ENCODE results near the gene PDGFC. TPM values are rescaled to one million over a fixed set of nuclear protein-coding genes. Genes with fewer than 3 reads are reported as not detected.
A peak's percentile ranks its signal among the peaks of the same experiment; 100 is the strongest.

The PDGFC gene
- total and polyA plus RNA-seq, 9 donors, result 18.6 to 58.0 (median 36.2) TPM

DNA sequence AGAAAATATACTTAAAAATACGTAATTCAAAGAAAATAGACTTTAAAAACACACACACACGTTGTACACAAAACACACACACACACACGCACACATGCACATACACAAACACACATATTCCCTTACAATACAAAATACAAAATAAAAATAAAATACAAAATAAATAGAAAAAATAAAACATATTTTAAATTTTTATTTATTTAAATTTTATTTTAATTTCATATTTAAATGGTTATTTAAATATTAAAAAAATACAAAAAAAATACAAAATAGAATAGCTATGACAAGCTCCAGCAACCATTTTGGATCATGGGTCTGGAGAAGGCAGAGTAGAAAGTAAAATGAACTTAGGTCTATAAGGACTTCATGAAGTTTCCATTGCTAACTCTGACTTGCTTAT is 34.2 kb upstream of the PDGFC start:
- peaks cover 2% of the 10 kb centered on the region for H3K4me1 ChIP-seq (ENCODE audit: insufficient read depth)
- no peaks in the 10 kb centered on the region for H3K27me3 ChIP-seq
- 95 to 98% (median 97%) methylated on average over 3 of the region's 3 CpGs for WGBS, 3 donors
- intact Hi-C loops (cut with DNase I), result no loop called here
- no peaks in the 10 kb centered on the region for H3K36me3 ChIP-seq
- TF ChIP-seq EP300 (IDR thresholded peaks at IDR 0.05) (no peak), CTCF (IDR thresholded peaks at IDR 0.05) (no peak), POLR2A (IDR thresholded peaks at IDR 0.05) (no peak)
- H3K27ac ChIP-seq, result no peak overlapping the region
- H3K4me3 ChIP-seq, result no peak overlapping the region
- H3K9me3 ChIP-seq, result no peaks in the 10 kb centered on the region
- no peak for DNase-seq

DNA sequence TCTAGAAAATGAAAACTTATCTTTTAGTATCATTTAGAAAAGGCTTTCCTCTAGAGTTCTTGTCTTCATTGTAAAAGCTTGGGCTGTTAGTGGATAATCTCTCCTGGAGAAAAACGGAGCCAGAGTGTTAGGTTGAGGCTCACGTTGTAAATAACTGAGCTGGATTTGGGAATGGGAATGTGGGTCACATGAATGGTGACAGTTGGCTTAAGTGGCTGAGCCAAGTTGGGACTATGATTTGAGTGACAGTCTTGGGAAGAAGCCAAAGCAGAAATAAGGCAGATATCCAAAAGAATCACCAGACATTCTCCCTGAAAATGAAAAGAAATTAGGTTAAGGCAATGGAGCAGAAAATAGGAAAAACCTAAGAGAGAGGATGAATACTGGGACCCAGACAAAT is 33.6 kb upstream of the PDGFC start:
- Histone ChIP-seq H3K36me3 (no peaks in the 10 kb centered on the region), H3K4me1 (ENCODE audit: insufficient read depth) (peaks cover 2% of the 10 kb centered on the region), H3K9me3 (no peaks in the 10 kb centered on the region), H3K4me3 (no peak overlapping the region), H3K27ac (no peak overlapping the region), H3K27me3 (no peaks in the 10 kb centered on the region)
- TF ChIP-seq CTCF (IDR thresholded peaks at IDR 0.05), result no peak
- TF ChIP-seq EP300 (IDR thresholded peaks at IDR 0.05), result no peak
- no peak for TF ChIP-seq POLR2A (IDR thresholded peaks at IDR 0.05)
- 54 to 80% (median 66%) methylated on average over 2 of the region's 2 CpGs for WGBS, 3 donors
- intact Hi-C loops (cut with DNase I), result no loop called here
- no peak for DNase-seq

DNA sequence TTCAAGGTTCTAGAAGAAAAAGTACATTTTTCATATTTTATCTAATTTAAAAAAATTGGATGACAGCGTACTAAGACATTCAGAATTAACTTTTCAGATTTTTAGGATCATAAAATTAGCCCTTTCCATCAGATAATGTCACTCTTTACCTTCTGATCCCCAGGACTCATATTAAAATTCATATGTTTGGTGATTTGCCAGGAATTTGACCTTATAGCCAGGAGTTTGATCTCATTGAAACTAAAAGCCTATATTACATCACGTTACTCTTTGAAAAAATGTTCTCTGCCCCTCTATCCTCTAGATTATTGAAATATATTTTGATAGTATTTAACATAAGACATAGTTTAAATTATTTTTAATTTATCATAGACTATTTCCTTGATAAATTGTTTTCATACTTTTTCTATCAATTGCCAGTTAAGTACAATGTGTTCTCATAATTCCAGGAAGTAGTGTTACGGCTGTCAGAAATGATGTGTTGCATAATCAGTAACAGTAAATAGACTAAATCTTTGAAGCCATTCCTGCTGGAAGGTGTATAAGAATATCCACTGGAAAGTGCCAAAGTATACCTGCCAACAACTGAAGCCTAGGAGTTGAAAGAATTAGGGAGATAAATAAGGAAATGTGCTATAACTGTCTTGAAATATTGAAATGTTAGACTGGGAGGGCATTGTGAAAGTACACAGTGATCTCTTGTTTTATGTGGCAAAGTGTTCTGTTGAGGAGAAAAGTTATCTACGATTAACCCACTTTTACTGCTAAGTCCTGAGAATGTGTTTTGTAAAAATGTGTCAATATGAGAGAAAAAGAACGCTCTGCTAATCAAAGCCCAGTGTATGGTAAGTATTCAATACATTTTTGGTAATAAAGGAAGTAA is 32.9 kb upstream of the PDGFC start:
- no peaks in the 10 kb centered on the region for H3K27me3 ChIP-seq
- TF ChIP-seq CTCF (IDR thresholded peaks at IDR 0.05) (no peak), POLR2A (IDR thresholded peaks at IDR 0.05) (no peak), EP300 (IDR thresholded peaks at IDR 0.05) (peak; percentile 54)
- intact Hi-C loops (cut with DNase I), result no loop called here
- H3K27ac ChIP-seq, result no peak overlapping the region
- no peak overlapping the region for H3K4me3 ChIP-seq
- H3K4me1 ChIP-seq (ENCODE audit: insufficient read depth), result peaks cover 2% of the 10 kb centered on the region
- no peaks in the 10 kb centered on the region for H3K36me3 ChIP-seq
- DNase-seq, result no peak
- no peaks in the 10 kb centered on the region for H3K9me3 ChIP-seq
- WGBS, 3 donors, result 37 to 50% (median 48%) methylated on average over 5 of the region's 5 CpGs

DNA sequence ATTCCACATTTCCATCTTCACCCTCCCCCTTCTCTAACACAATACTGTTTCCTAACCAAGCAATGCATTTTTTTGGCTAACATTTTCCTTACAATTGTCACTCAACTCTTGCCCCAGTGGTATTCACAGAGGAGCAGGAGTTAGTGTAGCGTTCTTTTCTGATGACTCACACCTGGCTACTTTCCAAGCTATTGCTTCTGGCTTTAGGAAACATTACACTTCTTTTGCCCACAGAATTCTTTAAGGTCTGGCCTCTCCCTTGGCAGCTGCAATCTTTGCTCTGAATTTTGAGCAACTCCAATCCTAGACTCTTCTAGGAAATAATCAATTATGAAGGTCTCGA is 27.5 kb upstream of the PDGFC start:
- H3K4me1 ChIP-seq (ENCODE audit: insufficient read depth), result peaks cover 1% of the 10 kb centered on the region
- 1 to 11% (median 4%) methylated on average over 2 of the region's 2 CpGs for WGBS, 3 donors
- TF ChIP-seq CTCF (IDR thresholded peaks at IDR 0.05), result no peak
- no peak for TF ChIP-seq POLR2A (IDR thresholded peaks at IDR 0.05)
- TF ChIP-seq EP300 (IDR thresholded peaks at IDR 0.05), result no peak
- H3K27ac ChIP-seq, result no peak overlapping the region
- H3K4me3 ChIP-seq, result no peak overlapping the region
- H3K36me3 ChIP-seq, result no peaks in the 10 kb centered on the region
- peak in 2 of 5 donors; percentile 14 to 32 for DNase-seq
- H3K9me3 ChIP-seq, result peaks cover 0 to 8% of the 10 kb centered on the region in 2 donors
- intact Hi-C loops (cut with DNase I), result no loop called here
- no peaks in the 10 kb centered on the region for H3K27me3 ChIP-seq
